Endothelial cell of umbilical vein (primary cell): Measurements from ENCODE around the gene KIAA2012. TPM values are rescaled to one million over a fixed set of nuclear protein-coding genes. Genes with fewer than 3 reads are reported as not detected.

Experiments used
- BruUV-seq: library from RNA; stranded (reverse); fragments of 400-500 nt; replicated peaks from 2 replicates; lab custom pipeline; 2021; lab: Mats Ljungman, UMichigan
- CTCF ChIA-PET: fragments of 300-600, 350-600 bp; sonication (Branson Sonifier 250); formaldehyde crosslinking; loops from one replicate; lab custom pipeline; 2021; ENCODE audit warnings: antibody characterized with exemption, inconsistent platforms; lab: Charles Lee
- POLR2A ChIA-PET: fragments of 300-600, 350-600 bp; sonication (Branson Sonifier 250); formaldehyde crosslinking; loops from one replicate; lab custom pipeline; 2021; ENCODE audit warnings: antibody characterized with exemption, inconsistent platforms; lab: Charles Lee
- DNase-seq: peaks from one replicate; pipeline ENCODE4 v3.0.0-alpha.2; 2011; ENCODE audit warnings: low read depth, low spot score
- FAIRE-seq: peaks from 2 replicates; lab custom pipeline; 2011; peaks lifted over from hg19 to GRCh38; lab: Jason Lieb, UNC
- H2AFZ ChIP-seq: 2 replicates; pipeline ENCODE4 v1.6.0; 2012; ENCODE audit warnings: low read depth, low read length, control low read depth, inconsistent platforms
- H3K27ac ChIP-seq: 2 replicates; pipeline ENCODE4 v1.5.1; 2011; ENCODE audit warnings: low read depth, mild to moderate bottlenecking, control low read depth, low read length, moderate library complexity; ENCODE audit not compliant: insufficient read depth
- H3K27me3 ChIP-seq, 2 experiments: 2 replicates each; pipeline versions ENCODE4 v1.6.0 to v1.6.1; 2011; ENCODE audit warnings: low read length in 2 of 2, mixed read lengths in 1 of 2; ENCODE audit not compliant: control insufficient read depth in 2 of 2, insufficient read depth in 2 of 2
- H3K36me3 ChIP-seq, 2 experiments: 2 replicates in 1 of 2; 3 replicates in 1 of 2; pipeline ENCODE4 v1.5.1; 2011; ENCODE audit warnings: low read length in 2 of 2, mild to moderate bottlenecking in 1 of 2, moderate library complexity in 1 of 2; ENCODE audit not compliant: control insufficient read depth in 2 of 2, insufficient read depth in 2 of 2; ENCODE audit errors: extremely low read depth in 1 of 2
- H3K4me1 ChIP-seq: 3 replicates; pipeline ENCODE4 v1.5.1; 2011; ENCODE audit warnings: mild to moderate bottlenecking, low read length; ENCODE audit not compliant: control insufficient read depth, insufficient read depth; ENCODE audit errors: extremely low read depth
- H3K4me2 ChIP-seq: 2 replicates; pipeline ENCODE4 v1.6.1; 2011; ENCODE audit warnings: low read length, control low read depth, mixed read lengths; ENCODE audit not compliant: insufficient read depth
- H3K4me3 ChIP-seq, 3 experiments: fragments of 200-600 bp in 1 of 3; sonication (generic), shearing (Covaris generic) in 1 of 3; replicated peaks in 1 of 3; 2 replicates each; pipeline ENCODE4 v1.5.1; 2011 to 2016; ENCODE audit warnings: control low read depth in 3 of 3, low read length in 3 of 3, mild to moderate bottlenecking in 2 of 3, inconsistent platforms in 1 of 3, low read depth in 1 of 3, moderate library complexity in 1 of 3; ENCODE audit not compliant: insufficient read depth in 1 of 3
- H3K79me2 ChIP-seq: 2 replicates; pipeline ENCODE4 v1.6.0; 2012; ENCODE audit warnings: low read length, inconsistent platforms; ENCODE audit not compliant: control insufficient read depth, insufficient read depth
- H3K9ac ChIP-seq: replicated peaks from 2 replicates; pipeline ENCODE3; 2011; ENCODE audit warnings: low read length, control low read depth; ENCODE audit not compliant: insufficient read depth; ENCODE audit errors: extremely low read depth
- H3K9me1 ChIP-seq: replicated peaks from 3 replicates; pipeline ENCODE4 v1.6.0; 2011; ENCODE audit warnings: mild to moderate bottlenecking, low read length; ENCODE audit not compliant: control insufficient read depth, insufficient read depth; ENCODE audit errors: extremely low read depth
- H3K9me3 ChIP-seq: replicated peaks from 2 replicates; pipeline ENCODE4 v1.5.1; 2012; ENCODE audit warnings: low read length, inconsistent platforms; ENCODE audit not compliant: control insufficient read depth, insufficient read depth
- H4K20me1 ChIP-seq: replicated peaks from 2 replicates; pipeline ENCODE3; 2011; ENCODE audit warnings: mild to moderate bottlenecking, low read length; ENCODE audit not compliant: control insufficient read depth, insufficient read depth; ENCODE audit errors: extremely low read depth
- CTCF ChIP-seq, 2 donors: IDR thresholded peaks; 1 replicate in 1 of 2; 2 replicates in 1 of 2; pipeline ENCODE4 v1.5.1; 2011; ENCODE audit warnings: low read length in 2 of 2, mild to moderate bottlenecking in 2 of 2, moderate library complexity in 2 of 2, control low read depth in 1 of 2, inconsistent platforms in 1 of 2, low read depth in 1 of 2; ENCODE audit not compliant: insufficient read depth in 1 of 2; ENCODE audit errors: extremely low read depth in 1 of 2
- EZH2 ChIP-seq: IDR thresholded peaks from 2 replicates; pipeline ENCODE4 v1.6.1; 2012; ENCODE audit warnings: borderline replicate concordance, low read depth, mild to moderate bottlenecking, moderate library complexity, low read length, inconsistent platforms; ENCODE audit not compliant: severe bottlenecking
- FOS ChIP-seq: IDR thresholded peaks from 2 replicates; pipeline ENCODE4 v1.6.1; 2011; ENCODE audit warnings: mild to moderate bottlenecking, low read length, moderate library complexity, borderline replicate concordance; ENCODE audit not compliant: insufficient read depth
- GATA2 ChIP-seq: IDR thresholded peaks from 2 replicates; pipeline ENCODE4 v1.7.0; 2011; ENCODE audit warnings: low read depth, mild to moderate bottlenecking, moderate library complexity, mixed read lengths, low read length; ENCODE audit not compliant: insufficient read length, insufficient read depth
- JUN ChIP-seq: IDR thresholded peaks from 2 replicates; pipeline ENCODE4 v1.6.1; 2011; ENCODE audit warnings: borderline replicate concordance, low read depth; ENCODE audit not compliant: insufficient read length, insufficient read depth
- MYC ChIP-seq: IDR thresholded peaks from one replicate; pipeline ENCODE4 v1.6.1; 2011; ENCODE audit warnings: mild to moderate bottlenecking, low read depth, low read length
- POLR2A ChIP-seq: IDR thresholded peaks from 2 replicates; pipeline ENCODE4 v1.6.1; 2012; ENCODE audit warnings: low read depth, mild to moderate bottlenecking, control low read depth, low read length
- POLR2AphosphoS5 ChIP-seq: IDR thresholded peaks from 2 replicates; pipeline ENCODE4 v1.6.1; 2012; ENCODE audit warnings: low read depth, mild to moderate bottlenecking, control low read depth, low read length, moderate library complexity; ENCODE audit not compliant: insufficient read depth
- dilution Hi-C: fragments of 300-500 bp; cut with MboI; formaldehyde crosslinking; loops from one replicate; pipeline ENCODE4 v1.15.0; 2019; ENCODE audit warnings: low sequenced_read_pairs; ENCODE audit not compliant: extremely low pct_ligation_motif_present
- intact Hi-C: fragments of 100-400 bp; cut with micrococcal nuclease; formaldehyde crosslinking; loops from one replicate; pipeline ENCODE4 v1.10.0; 2022
- polyA plus RNA-seq, 4 experiments: library from polyadenylated mRNA; depleted of rRNA in 3 of 4; stranded (reverse) in 3 of 4; unstranded in 1 of 4; fragments of >200 nt; gene quantifications; 2 replicates each; pipeline versions ENCODE4 v1.2.1 to v1.2.3, GENCODE V29; 2011 to 2012; ENCODE audit warnings: missing spikeins in 1 of 4
- total RNA-seq: library from RNA; stranded (reverse); gene quantifications from 2 replicates; pipeline ENCODE4 v1.2.3, GENCODE V29; 2021
- TF ChIP-seq, protein P1 (sequence below): IDR thresholded peaks from 2 replicates; pipeline ENCODE4 v1.6.1; 2011; ENCODE audit not compliant: insufficient read depth, insufficient read length

KIAA2012 gene
- total and polyA plus RNA-seq, 2 donors (not counting 3 experiments of a cell fraction or from before 2014, with no cell fraction given), result not detected

DNA sequence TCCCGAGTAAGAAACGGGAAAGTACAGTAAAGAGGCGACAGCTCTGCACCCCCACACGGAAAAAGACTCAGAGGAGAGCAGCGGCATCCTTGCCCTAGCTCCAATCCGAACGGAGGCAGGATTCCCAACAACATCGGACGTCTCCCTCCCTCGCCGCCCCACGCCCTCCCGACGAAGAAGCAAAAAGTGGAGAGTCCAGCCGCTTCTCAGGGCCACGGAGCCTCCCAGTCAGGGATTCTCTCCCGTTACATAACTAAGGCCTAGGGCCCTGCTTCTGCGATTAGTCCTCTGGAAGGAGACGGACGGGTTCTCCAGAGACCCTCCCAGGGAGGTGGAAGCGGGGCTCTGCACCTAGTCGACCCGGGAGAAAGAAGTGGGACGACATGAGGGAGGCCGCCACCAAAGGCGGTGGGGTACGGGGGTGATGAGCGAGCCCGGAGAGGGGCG lies 164.8 kb downstream of the KIAA2012 start:
- H3K27ac ChIP-seq, result peak overlapping the region; percentile 65
- dilution Hi-C loops (no loop called here), intact Hi-C loops (loop anchor here (1.0 kb wide), 2 partner anchors 11 to 27 kb away; partner anchors contain the start of gene NOP58)
- peak overlapping the region; percentile 98 for H3K4me2 ChIP-seq
- H3K27me3 ChIP-seq, result no peaks in the 10 kb centered on the region
- H3K4me1 ChIP-seq, result peaks cover 15% of the 10 kb centered on the region
- TF ChIP-seq GATA2, result no peak
- TF ChIP-seq FOS, result no peak
- no peak for TF ChIP-seq CTCF (IDR thresholded peaks at IDR 0.05; ENCODE audit: extremely low read depth in 1 of 2, insufficient read depth in 1 of 2, low read depth in 1 of 2, low read length in 2 of 2)
- TF ChIP-seq POLR2A, result no peak
- TF ChIP-seq, protein P1, sequence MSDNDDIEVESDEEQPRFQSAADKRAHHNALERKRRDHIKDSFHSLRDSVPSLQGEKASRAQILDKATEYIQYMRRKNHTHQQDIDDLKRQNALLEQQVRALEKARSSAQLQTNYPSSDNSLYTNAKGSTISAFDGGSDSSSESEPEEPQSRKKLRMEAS, result no peak
- TF ChIP-seq EZH2, result no peak
- no peak for TF ChIP-seq JUN
- no peak for TF ChIP-seq POLR2AphosphoS5
- no peak for TF ChIP-seq MYC
- FAIRE-seq (peak; percentile 79), DNase-seq (peak; percentile 70)
- ChIA-PET CTCF (interaction anchor here (0.8 to 0.9 kb wide), 3 partner anchors 9 to 41 kb away, joined by 3 to 4 read pairs (median 3); no protein-coding TSS in a partner anchor), POLR2A (interaction anchor here (0.6 kb wide), 1 partner anchor 36 kb away, joined by 4 read pairs; no protein-coding TSS in a partner anchor)
- H4K20me1 ChIP-seq, result no peaks in the 10 kb centered on the region
- H3K9me3 ChIP-seq, result no peaks in the 10 kb centered on the region
- peak overlapping the region; percentile 59 for H2AFZ ChIP-seq
- BruUV-seq, result no TSS peak
- H3K4me3 ChIP-seq, result peak overlapping the region; percentile 78 to 86 (median 82)
- peaks cover 45% of the 10 kb centered on the region for H3K79me2 ChIP-seq
- peak overlapping the region; percentile 78 for H3K9ac ChIP-seq
- H3K36me3 ChIP-seq, result no peaks in the 10 kb centered on the region
- peaks cover 3% of the 10 kb centered on the region for H3K9me1 ChIP-seq
